Breast epithelium (tissue), 4 donors: Measurements from ENCODE around the gene RECQL5. TPM values are rescaled to one million over a fixed set of nuclear protein-coding genes. Genes with fewer than 3 reads are reported as not detected.

Experiments
- DNase-seq, 2 donors: peaks; one replicate each; pipeline ENCODE4 v3.0.0-alpha.2; 2019; ENCODE audit warnings: low spot score in 2 of 2
- H3K27ac ChIP-seq, 2 donors: fragments of 200-600 bp; sonication (generic) in 1 of 2; one replicate each; pipeline ENCODE4 v1.5.1; 2016 to 2019; ENCODE audit warnings: mild to moderate bottlenecking in 1 of 2
- H3K27me3 ChIP-seq, 2 donors: fragments of 200-600 bp; sonication (generic) in 1 of 2; one replicate each; pipeline versions ENCODE4 v1.5.1 to v1.6.0; 2017 to 2019; ENCODE audit warnings: control low read depth in 1 of 2, mild to moderate bottlenecking in 1 of 2
- H3K36me3 ChIP-seq: fragments of 200-600 bp; one replicate; pipeline ENCODE4 v1.5.1; 2019
- H3K4me1 ChIP-seq, 2 donors: fragments of 200-600 bp; sonication (generic); one replicate each; pipeline ENCODE4 v1.5.1; 2016 to 2019; ENCODE audit warnings: control low read depth in 1 of 2
- H3K4me3 ChIP-seq, 3 donors: fragments of 200-600 bp; sonication (generic); 1 replicate in 2 of 3; 2 replicates in 1 of 3; pipeline ENCODE4 v1.5.1; 2016 to 2019; ENCODE audit warnings: mild to moderate bottlenecking in 3 of 3, moderate library complexity in 2 of 3
- H3K9me3 ChIP-seq, 2 donors: fragments of 200-600 bp; sonication (generic) in 1 of 2; one replicate each; pipeline ENCODE4 v1.5.1; 2016 to 2019; ENCODE audit warnings: control low read depth in 1 of 2
- POLR2A ChIP-seq: fragments of 450-650 bp; IDR thresholded peaks from one replicate; pipeline ENCODE4 v1.6.1; 2016; ENCODE audit warnings: antibody characterized with exemption, mild to moderate bottlenecking, moderate library complexity
- POLR2AphosphoS5 ChIP-seq, 3 donors: sonication (generic); formaldehyde crosslinking; IDR thresholded peaks; one replicate each; pipeline ENCODE4 v1.6.1; 2017; ENCODE audit warnings: antibody characterized with exemption in 3 of 3
- intact Hi-C: fragments of 100-400 bp; cut with DNase I; formaldehyde crosslinking; loops from one replicate; pipeline ENCODE4 v1.15.1; 2023; ENCODE audit warnings: low total_unique reads
- total RNA-seq, 3 donors: library from RNA; depleted of rRNA; stranded (reverse); fragments of >200 nt; gene quantifications; one replicate each; pipeline ENCODE4 v1.1.0, GENCODE V29; 2016
- TF ChIP-seq, protein P1 (sequence below), 3 donors: fragments of 450-650 bp; IDR thresholded peaks; one replicate each; pipeline ENCODE4 v1.5.1; 2016 to 2017; ENCODE audit warnings: antibody characterized with exemption in 3 of 3, mild to moderate bottlenecking in 3 of 3, moderate library complexity in 3 of 3

The RECQL5 gene
- total RNA-seq, 3 donors from 2014 or later: 10.7 to 22.8 (median 14.1) TPM

DNA sequence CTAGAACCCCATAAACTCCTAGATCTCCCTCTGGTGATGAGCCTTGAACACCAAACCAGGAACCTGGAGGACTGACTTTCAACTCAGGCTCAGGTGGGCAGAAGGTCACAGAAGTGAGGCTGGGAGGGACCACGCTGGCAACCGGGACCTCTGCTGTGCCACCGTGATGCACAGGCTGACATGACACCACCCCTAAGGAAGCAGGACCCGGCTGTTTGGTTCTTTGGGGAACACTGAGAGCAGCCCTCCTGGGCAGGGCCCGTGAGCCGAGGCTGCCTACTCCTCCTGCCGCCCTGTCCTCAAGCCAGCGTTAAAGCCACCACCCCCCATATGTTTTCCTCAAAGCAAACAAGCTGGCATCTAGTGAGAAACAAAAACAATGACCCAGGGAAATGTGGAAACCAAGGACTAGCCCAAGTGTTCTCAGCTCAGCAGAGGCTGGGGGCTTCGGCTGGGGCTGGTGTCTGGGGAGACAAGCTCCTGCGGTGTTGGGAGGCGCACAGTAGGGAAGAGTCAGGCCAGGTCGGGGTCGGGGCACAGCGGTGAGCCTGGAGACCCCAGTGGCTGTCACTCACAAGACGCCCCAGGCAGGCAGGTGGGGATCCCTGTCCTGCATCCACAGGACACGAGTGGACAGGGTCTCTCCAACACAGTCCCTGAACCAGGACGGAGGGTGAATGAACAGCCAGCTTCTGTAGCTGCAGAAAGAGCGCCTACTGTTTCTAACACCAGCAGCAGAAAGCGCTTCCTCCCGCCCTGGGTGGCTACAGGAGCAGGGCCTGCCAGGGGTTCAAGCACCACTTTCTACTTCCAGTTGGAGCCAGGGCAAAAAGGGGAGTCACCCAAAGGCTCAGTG lies 32.0 kb downstream of the RECQL5 start:
- peak overlapping the region in 1 of 2 donors; percentile 90 for H3K27ac ChIP-seq
- no peak for DNase-seq
- H3K36me3 ChIP-seq: no peaks in the 10 kb centered on the region
- no peak for TF ChIP-seq POLR2A
- TF ChIP-seq POLR2AphosphoS5 (IDR thresholded peaks at IDR 0.05): no peak
- TF ChIP-seq, protein P1, sequence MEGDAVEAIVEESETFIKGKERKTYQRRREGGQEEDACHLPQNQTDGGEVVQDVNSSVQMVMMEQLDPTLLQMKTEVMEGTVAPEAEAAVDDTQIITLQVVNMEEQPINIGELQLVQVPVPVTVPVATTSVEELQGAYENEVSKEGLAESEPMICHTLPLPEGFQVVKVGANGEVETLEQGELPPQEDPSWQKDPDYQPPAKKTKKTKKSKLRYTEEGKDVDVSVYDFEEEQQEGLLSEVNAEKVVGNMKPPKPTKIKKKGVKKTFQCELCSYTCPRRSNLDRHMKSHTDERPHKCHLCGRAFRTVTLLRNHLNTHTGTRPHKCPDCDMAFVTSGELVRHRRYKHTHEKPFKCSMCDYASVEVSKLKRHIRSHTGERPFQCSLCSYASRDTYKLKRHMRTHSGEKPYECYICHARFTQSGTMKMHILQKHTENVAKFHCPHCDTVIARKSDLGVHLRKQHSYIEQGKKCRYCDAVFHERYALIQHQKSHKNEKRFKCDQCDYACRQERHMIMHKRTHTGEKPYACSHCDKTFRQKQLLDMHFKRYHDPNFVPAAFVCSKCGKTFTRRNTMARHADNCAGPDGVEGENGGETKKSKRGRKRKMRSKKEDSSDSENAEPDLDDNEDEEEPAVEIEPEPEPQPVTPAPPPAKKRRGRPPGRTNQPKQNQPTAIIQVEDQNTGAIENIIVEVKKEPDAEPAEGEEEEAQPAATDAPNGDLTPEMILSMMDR (IDR thresholded peaks at IDR 0.05): no peak
- H3K9me3 ChIP-seq: no peaks in the 10 kb centered on the region
- H3K4me1 ChIP-seq: peaks cover 13 to 15% of the 10 kb centered on the region in 2 donors
- H3K27me3 ChIP-seq: no peaks in the 10 kb centered on the region
- intact Hi-C loops: loop anchor here (5.0 kb wide), 1 partner anchor 112 kb away; no protein-coding TSS in a partner anchor
- no peak overlapping the region for H3K4me3 ChIP-seq

DNA sequence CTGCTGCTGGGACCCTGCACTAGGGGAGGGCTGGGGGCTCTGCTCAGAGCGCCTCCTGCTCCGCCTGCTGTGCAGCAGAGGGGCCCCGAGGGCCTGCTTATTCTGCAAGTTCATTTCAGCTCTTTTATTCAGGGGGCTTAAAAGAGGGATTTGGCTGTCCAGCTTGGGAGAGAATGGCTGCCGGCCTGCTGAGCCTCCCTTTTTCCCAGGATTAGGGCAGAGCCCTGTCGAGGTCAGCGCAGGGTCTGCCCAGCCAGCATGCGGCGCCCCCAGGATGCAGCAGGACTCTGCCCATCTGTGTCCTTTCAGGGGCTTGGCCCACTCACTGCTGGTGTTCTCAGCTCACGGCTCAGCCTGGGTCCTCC lies 32.6 kb downstream of the RECQL5 start:
- Histone ChIP-seq H3K9me3 (no peaks in the 10 kb centered on the region), H3K4me3 (peak overlapping the region in 2 of 3 donors; percentile 21 to 51), H3K4me1 (peaks cover 13 to 15% of the 10 kb centered on the region in 2 donors), H3K36me3 (no peaks in the 10 kb centered on the region), H3K27ac (peak overlapping the region; percentile 90 to 93), H3K27me3 (no peaks in the 10 kb centered on the region)
- intact Hi-C loops: no loop called here
- no peak for DNase-seq
- TF ChIP-seq POLR2A (no peak), POLR2AphosphoS5 (IDR thresholded peaks at IDR 0.05) (no peak)
- TF ChIP-seq, protein P1 (IDR thresholded peaks at IDR 0.05): no peak

DNA sequence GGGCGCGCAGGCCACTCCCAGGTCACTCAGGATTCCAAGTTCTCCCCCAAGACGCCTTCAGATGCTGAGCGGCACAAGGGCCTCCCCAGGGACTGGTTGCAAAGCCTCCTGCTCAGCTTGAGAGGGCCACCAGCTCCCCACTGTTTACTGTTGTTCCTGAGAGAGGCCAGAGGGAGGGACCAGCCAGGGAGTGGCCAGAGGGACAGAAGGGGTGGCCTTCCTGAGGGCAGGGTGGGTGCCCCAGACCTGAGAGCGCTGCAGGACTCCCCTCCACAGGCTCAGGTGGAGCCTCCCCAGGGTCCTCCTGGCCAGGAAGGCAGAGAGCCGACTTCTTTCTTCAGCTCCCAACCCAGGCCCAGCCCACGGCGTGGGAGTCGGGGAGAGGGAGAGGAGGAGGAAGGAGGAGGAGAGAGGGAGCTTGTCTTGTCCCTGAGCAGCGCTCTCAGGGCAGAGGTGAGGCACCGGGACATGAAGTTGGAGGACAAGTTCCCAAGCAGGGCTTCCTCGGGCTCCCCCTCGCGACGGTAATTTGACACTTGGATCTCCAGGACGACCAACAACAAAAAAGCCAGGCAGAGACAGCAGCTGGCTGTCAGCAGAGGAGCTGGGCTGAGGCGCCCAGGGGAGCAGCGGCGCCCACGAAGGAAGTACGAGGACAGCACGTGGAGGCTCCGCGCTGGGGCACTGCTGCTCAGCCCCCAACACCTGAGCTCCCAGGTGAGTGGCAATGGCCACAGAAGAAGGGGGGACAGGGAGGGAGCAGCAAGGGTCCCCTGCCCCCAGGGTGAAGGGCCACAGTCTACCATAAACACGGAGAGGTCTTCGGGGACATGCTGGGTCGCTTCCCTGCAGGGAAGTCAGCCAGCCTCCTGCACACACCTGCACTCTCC lies 33.2 kb downstream of the RECQL5 start:
- DNase-seq: peak; percentile 94 to 97
- Histone ChIP-seq H3K36me3 (no peaks in the 10 kb centered on the region), H3K27ac (peak overlapping the region; percentile 90 to 93), H3K4me1 (peaks cover 13 to 15% of the 10 kb centered on the region in 2 donors), H3K4me3 (peak overlapping the region in 2 of 3 donors; percentile 21 to 51), H3K9me3 (no peaks in the 10 kb centered on the region), H3K27me3 (no peaks in the 10 kb centered on the region)
- TF ChIP-seq, protein P1 (IDR thresholded peaks at IDR 0.05): peak; percentile 40 to 63 (median 53)
- TF ChIP-seq POLR2AphosphoS5 (IDR thresholded peaks at IDR 0.05) (peak in 2 of 3 donors; percentile 12 to 43), POLR2A (no peak)
- intact Hi-C loops: no loop called here

DNA sequence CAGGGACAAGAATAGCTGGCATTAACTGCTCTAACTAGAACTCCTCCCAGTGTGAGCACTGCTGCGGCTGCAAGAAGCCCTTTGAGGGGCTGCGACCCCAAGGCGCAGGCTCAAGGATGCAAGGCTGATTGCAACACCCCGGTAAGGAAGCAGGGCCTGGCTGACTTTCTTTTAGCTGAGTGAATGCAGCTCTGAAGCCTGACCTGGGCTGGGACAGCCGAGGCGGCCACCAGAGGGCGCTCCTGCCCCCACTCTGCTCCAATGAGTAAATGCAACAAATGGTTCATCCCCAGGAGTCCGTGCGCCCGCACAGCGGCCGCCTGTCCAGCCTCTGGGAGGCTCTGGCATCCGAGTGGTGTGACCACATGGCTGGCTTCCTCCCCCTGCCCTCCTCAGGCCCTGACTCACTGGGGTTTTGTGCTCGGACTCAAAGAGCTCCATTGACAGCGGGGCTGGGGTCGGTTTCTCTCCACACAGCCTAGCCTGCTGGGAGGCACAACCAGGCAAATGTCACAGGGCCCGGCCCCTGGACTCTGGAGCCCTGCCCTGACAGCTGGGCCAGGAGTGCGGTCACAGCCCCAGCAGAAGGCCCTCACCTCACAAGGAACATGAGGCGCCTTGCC lies 34.0 kb downstream of the RECQL5 start, which contains the start of gene SMIM5:
SMIM5 (plus strand) TSS at position 572 of the 623 bp plus-strand sequence. CDS start 6,768 bp downstream, outside the sequence.
- TF ChIP-seq POLR2A (no peak), POLR2AphosphoS5 (IDR thresholded peaks at IDR 0.05) (peak in 1 of 3 donors; percentile 35)
- TF ChIP-seq, protein P1 (IDR thresholded peaks at IDR 0.05): peak; percentile 74 to 91 (median 86)
- Histone ChIP-seq H3K27ac (peak within 1 kb of the TSS; percentile 90 to 93), H3K4me1 (peaks cover 13 to 15% of the 10 kb centered on the region in 2 donors)

More for the DNA sequence above, 34.0 kb downstream of the RECQL5 start, which contains the start of gene SMIM5:
- DNase-seq: peak; percentile 77 to 84
- intact Hi-C loops: no loop called here
- H3K9me3 ChIP-seq: no peaks in the 10 kb centered on the region
- H3K27me3 ChIP-seq: no peaks in the 10 kb centered on the region
- H3K4me3 ChIP-seq: peak within 1 kb of the TSS in 2 of 3 donors; percentile 21 to 51
- no peaks in the 10 kb centered on the region for H3K36me3 ChIP-seq
